ENCODE data around the gene ASS1.

DNA sequence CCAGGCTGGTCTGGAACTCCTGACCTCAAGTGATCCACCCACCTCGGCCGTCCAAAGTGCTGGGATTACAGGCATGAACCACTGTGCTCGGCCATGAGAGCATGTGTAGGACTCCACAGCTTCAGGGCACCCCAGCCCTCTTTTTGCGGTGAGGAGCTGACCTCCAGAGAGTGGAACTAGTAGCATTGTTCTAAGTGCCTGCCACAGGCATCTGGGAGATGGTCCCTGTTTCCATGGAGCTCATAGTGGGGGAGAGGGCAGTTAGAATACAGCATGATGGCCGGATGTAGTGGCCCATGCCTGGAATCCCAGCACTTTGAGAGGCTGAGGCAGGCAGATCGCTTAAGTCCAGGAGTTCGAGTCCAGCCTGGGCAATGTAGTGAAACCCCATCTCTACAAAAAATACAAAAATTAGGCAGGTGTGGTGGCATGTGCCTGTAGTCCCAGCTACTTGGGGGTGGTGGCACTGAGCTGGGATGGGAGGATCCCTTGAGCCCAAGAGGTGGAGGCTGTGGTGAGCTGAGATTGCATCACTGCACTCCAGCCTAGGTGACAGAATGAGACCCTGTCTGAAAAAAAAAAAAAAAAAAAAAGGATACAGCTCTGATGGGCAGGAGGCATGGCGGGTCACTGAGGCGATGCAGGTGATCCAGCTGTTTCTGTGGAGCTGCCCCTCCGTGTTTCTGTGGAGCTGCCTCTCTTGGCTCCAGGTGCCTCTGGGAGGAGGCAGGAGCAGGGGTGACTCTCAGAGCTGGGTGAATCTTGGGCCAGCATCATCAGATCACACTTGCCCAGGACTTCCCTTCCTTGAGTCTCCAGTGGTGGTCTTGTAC is 4.2 kb downstream of the ASS1 start:
- TF ChIP-seq, protein P1, sequence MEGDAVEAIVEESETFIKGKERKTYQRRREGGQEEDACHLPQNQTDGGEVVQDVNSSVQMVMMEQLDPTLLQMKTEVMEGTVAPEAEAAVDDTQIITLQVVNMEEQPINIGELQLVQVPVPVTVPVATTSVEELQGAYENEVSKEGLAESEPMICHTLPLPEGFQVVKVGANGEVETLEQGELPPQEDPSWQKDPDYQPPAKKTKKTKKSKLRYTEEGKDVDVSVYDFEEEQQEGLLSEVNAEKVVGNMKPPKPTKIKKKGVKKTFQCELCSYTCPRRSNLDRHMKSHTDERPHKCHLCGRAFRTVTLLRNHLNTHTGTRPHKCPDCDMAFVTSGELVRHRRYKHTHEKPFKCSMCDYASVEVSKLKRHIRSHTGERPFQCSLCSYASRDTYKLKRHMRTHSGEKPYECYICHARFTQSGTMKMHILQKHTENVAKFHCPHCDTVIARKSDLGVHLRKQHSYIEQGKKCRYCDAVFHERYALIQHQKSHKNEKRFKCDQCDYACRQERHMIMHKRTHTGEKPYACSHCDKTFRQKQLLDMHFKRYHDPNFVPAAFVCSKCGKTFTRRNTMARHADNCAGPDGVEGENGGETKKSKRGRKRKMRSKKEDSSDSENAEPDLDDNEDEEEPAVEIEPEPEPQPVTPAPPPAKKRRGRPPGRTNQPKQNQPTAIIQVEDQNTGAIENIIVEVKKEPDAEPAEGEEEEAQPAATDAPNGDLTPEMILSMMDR (IDR thresholded peaks at IDR 0.05) = no peak
- TF ChIP-seq POLR2A (IDR thresholded peaks at IDR 0.05) = no peak

Measured in testis (tissue), 2 donors.